HepG2 (cell line): ENCODE data around the gene ACSL1. TPM values are rescaled to one million over a fixed set of nuclear protein-coding genes. Genes with fewer than 3 reads are reported as not detected.

Experiments
- ATAC-seq: fragments of 200-7000 bp; cut with Tn5 transposase; 3 replicates; pipeline ENCODE4 v1.9.1; 2020; ENCODE audit warnings: mild to moderate bottlenecking, moderate library complexity
- BruUV-seq: library from RNA; stranded (reverse); fragments of 400-500 nt; replicated peaks from 2 replicates; lab custom pipeline; 2021; lab: Mats Ljungman, UMichigan
- CTCF ChIA-PET: fragments of 300-600 bp; formaldehyde crosslinking; extraction: SDS; loops from one replicate; lab custom pipeline; 2021; ENCODE audit warnings: low total read pairs, inconsistent platforms, low intra/inter-chr PET ratio; lab: Yijun Ruan, JAX
- POLR2A ChIA-PET: fragments of 350-600 bp; sonication (Branson Sonifier 250); formaldehyde crosslinking; loops from one replicate; lab custom pipeline; 2020; ENCODE audit warnings: antibody characterized with exemption, inconsistent platforms; lab: Yijun Ruan, JAX
- DNase-seq: peaks from one replicate; pipeline ENCODE4 v3.0.0-alpha.2; 2015; ENCODE audit warnings: low spot score
- FAIRE-seq: peaks from 3 replicates; lab custom pipeline; 2011; peaks lifted over from hg19 to GRCh38; lab: Jason Lieb, UNC
- H2AFZ ChIP-seq: one replicate; pipeline ENCODE4 v1.6.1; 2011; ENCODE audit warnings: low read length, inconsistent platforms
- H3K27ac ChIP-seq: fragments of 300-600 bp; 3 replicates; pipeline ENCODE4 v1.8.0; 2011; ENCODE audit warnings: mixed run types, mild to moderate bottlenecking, mixed read lengths, low read length, inconsistent platforms; ENCODE audit not compliant: insufficient read depth; ENCODE audit errors: extremely low read length
- H3K27me3 ChIP-seq, 2 experiments: fragments of 200-600 bp in 1 of 2; 2 replicates in 1 of 2; 3 replicates in 1 of 2; pipeline versions ENCODE4 v1.6.0 to v1.8.0; 2011; ENCODE audit warnings: low read length in 2 of 2, mild to moderate bottlenecking in 2 of 2, moderate library complexity in 2 of 2, inconsistent platforms in 1 of 2; ENCODE audit not compliant: insufficient read depth in 2 of 2, control insufficient read depth in 1 of 2
- H3K36me3 ChIP-seq, 2 experiments: fragments of 200-600 bp in 1 of 2; replicated peaks in 1 of 2; 2 replicates in 1 of 2; 3 replicates in 1 of 2; pipeline versions ENCODE4 v1.5.1 to v1.8.0; 2011; ENCODE audit warnings: low read length in 2 of 2, inconsistent platforms in 1 of 2; ENCODE audit not compliant: insufficient read depth in 2 of 2, control insufficient read depth in 1 of 2
- H3K4me1 ChIP-seq: 2 replicates; pipeline ENCODE4 v1.5.1; 2012; ENCODE audit warnings: low read length, inconsistent platforms; ENCODE audit not compliant: insufficient read depth
- H3K4me2 ChIP-seq: 2 replicates; pipeline ENCODE4 v1.6.0; 2011; ENCODE audit warnings: low read depth, low read length, inconsistent platforms
- H3K4me3 ChIP-seq, 3 experiments: fragments of 200-600 bp in 1 of 3; sonication (generic), shearing (Covaris generic) in 1 of 3; replicated peaks in 1 of 3; 2 replicates each; pipeline ENCODE4 v1.5.1; 2011 to 2016; ENCODE audit warnings: low read length in 3 of 3, inconsistent platforms in 2 of 3, low read depth in 2 of 3, mild to moderate bottlenecking in 2 of 3, control low read depth in 1 of 3, mixed read lengths in 1 of 3; ENCODE audit not compliant: insufficient read depth in 1 of 3
- H3K79me2 ChIP-seq: one replicate; pipeline ENCODE4 v1.6.1; 2011; ENCODE audit warnings: low read length, inconsistent platforms; ENCODE audit not compliant: insufficient read depth
- H3K9ac ChIP-seq: 2 replicates; pipeline ENCODE4 v1.6.0; 2011; ENCODE audit warnings: mild to moderate bottlenecking, low read depth, low read length, inconsistent platforms; ENCODE audit not compliant: insufficient read depth
- H3K9me3 ChIP-seq: 2 replicates; pipeline ENCODE4 v1.5.1; 2012; ENCODE audit warnings: mild to moderate bottlenecking, low read length
- H4K20me1 ChIP-seq: 2 replicates; pipeline ENCODE4 v1.6.0; 2011; ENCODE audit warnings: inconsistent platforms, mild to moderate bottlenecking, low read length, moderate library complexity; ENCODE audit not compliant: insufficient read depth
- ARNT2 ChIP-seq: sonication (generic); formaldehyde crosslinking; IDR thresholded peaks from 2 replicates; pipeline ENCODE4 v1.8.0; 2022; ENCODE audit warnings: mild to moderate bottlenecking, low read depth, missing genetic modification reagents, moderate library complexity
- ATF2 ChIP-seq: sonication (generic); formaldehyde crosslinking; IDR thresholded peaks from 2 replicates; pipeline ENCODE4 v1.4.0; 2020; ENCODE audit warnings: missing genetic modification reagents
- FOSL1 ChIP-seq: sonication (generic); formaldehyde crosslinking; IDR thresholded peaks from 2 replicates; pipeline ENCODE4 v1.9.0; 2021; ENCODE audit warnings: missing genetic modification reagents, borderline replicate concordance
- HDAC2 ChIP-seq: sonication (generic); formaldehyde crosslinking; IDR thresholded peaks from 2 replicates; pipeline ENCODE4 v1.4.0; 2020; ENCODE audit warnings: missing genetic modification reagents
- NFKB2 ChIP-seq: sonication (generic); formaldehyde crosslinking; IDR thresholded peaks from 2 replicates; pipeline ENCODE4 v1.4.0; 2020; ENCODE audit warnings: missing genetic modification reagents, borderline replicate concordance
- PLSCR1 ChIP-seq: sonication (generic); formaldehyde crosslinking; IDR thresholded peaks from 2 replicates; pipeline ENCODE4 v1.5.0; 2020; ENCODE audit warnings: missing genetic modification reagents, mild to moderate bottlenecking, borderline replicate concordance
- SP1 ChIP-seq, 2 experiments: fragments of 450-650 bp in 1 of 2; sonication (generic) in 1 of 2; formaldehyde crosslinking in 1 of 2; IDR thresholded peaks; 2 replicates each; pipeline versions ENCODE4 v1.4.0 to v1.6.1; 2016 to 2020; ENCODE audit warnings: missing genetic modification reagents in 1 of 2
- XBP1 ChIP-seq: sonication (generic); formaldehyde crosslinking; IDR thresholded peaks from 2 replicates; pipeline ENCODE4 v1.5.0; 2020; ENCODE audit warnings: missing genetic modification reagents
- ZBTB46 ChIP-seq: sonication (generic); formaldehyde crosslinking; IDR thresholded peaks from 2 replicates; pipeline ENCODE4 v1.4.0; 2020; ENCODE audit warnings: mild to moderate bottlenecking, missing genetic modification reagents, borderline replicate concordance
- ZNF20 ChIP-seq: sonication (generic); formaldehyde crosslinking; IDR thresholded peaks from 2 replicates; pipeline ENCODE4 v1.4.0; 2020; ENCODE audit warnings: mild to moderate bottlenecking, moderate library complexity, missing genetic modification reagents
- ZNF766 ChIP-seq: sonication (generic); formaldehyde crosslinking; IDR thresholded peaks from 2 replicates; pipeline ENCODE4 v1.5.0; 2020; ENCODE audit warnings: missing genetic modification reagents, borderline replicate concordance
- WGBS: methylation state at CpG from one replicate; pipeline ENCODE4 v1.1.6; 2017; ENCODE audit warnings: low lambda C conversion rate; 5-methylcytosine and 5-hydroxymethylcytosine counted together
- in situ Hi-C: cut with HindIII; loops from 2 replicates; pipeline ENCODE4 v1.10.0; 2017; ENCODE audit warnings: low pct_unique_long_range_greater_than_20kb; ENCODE audit not compliant: extremely low pct_ligation_motif_present
- intact Hi-C: fragments of 100-400 bp; cut with micrococcal nuclease; formaldehyde crosslinking; loops from one replicate; pipeline ENCODE4 v1.10.0; 2022; ENCODE audit not compliant: unreplicated experiment
- polyA plus RNA-seq, 8 experiments: library from polyadenylated mRNA; depleted of rRNA in 3 of 8; stranded (reverse) in 7 of 8; unstranded in 1 of 8; fragments of >200 nt; fragmentation: Illumina TruSeq in 4 of 8; extraction: Trizol in 4 of 8; gene quantifications; 2 replicates each; pipeline versions ENCODE4 v1.2.1 to v1.2.3, GENCODE V29; 2011 to 2016; ENCODE audit warnings: low read depth in 4 of 8, missing spikeins in 1 of 8, mixed read lengths in 1 of 8; ENCODE audit not compliant: insufficient read depth in 1 of 8
- total RNA-seq, 5 experiments: library from RNA; depleted of rRNA; stranded (reverse); fragments of >200 nt; fragmentation: Illumina TruSeq; extraction: Trizol; gene quantifications; 2 replicates each; pipeline ENCODE4 v1.2.3, GENCODE V29; 2016; ENCODE audit warnings: low read depth in 1 of 5
- TF ChIP-seq, protein P1 (sequence below): sonication (generic); formaldehyde crosslinking; conservative IDR thresholded peaks from 2 replicates; pipeline ENCODE4 v1.4.0; 2020; ENCODE audit warnings: missing genetic modification reagents
- TF ChIP-seq, protein P2 (sequence below): sonication (generic); formaldehyde crosslinking; IDR thresholded peaks from 2 replicates; pipeline ENCODE4 v1.8.1; 2023; ENCODE audit warnings: mild to moderate bottlenecking, missing genetic modification reagents
- TF ChIP-seq, protein P3 (sequence below): IDR thresholded peaks from 2 replicates; pipeline ENCODE4 v1.6.1; 2016; ENCODE audit warnings: missing biosample characterization, missing genetic modification reagents, low read depth

ACSL1 gene
- total and polyA plus RNA-seq, 2 of the 13 experiments (the other 11 are each of a cell fraction or from before 2014, with no cell fraction given) = 10.0 to 29.8 TPM

- Histone ChIP-seq H3K4me3 (no peak overlapping the region), H2AFZ (no peak overlapping the region), H3K36me3 (peaks cover 2 to 25% of the 10 kb centered on the region in 2 experiments), H3K4me1 (peaks cover 58% of the 10 kb centered on the region), H3K27ac (no peak overlapping the region), H3K27me3 (no peaks in the 10 kb centered on the region), H3K79me2 (peaks cover 46% of the 10 kb centered on the region), H3K9me3 (no peaks in the 10 kb centered on the region), H3K4me2 (no peak overlapping the region), H3K9ac (no peak overlapping the region), H4K20me1 (no peaks in the 10 kb centered on the region)
- FAIRE-seq (no peak), ATAC-seq (no peak), DNase-seq (no peak)
- POLR2A ChIA-PET = no interaction called here
- BruUV-seq = no TSS peak
- WGBS = 73% methylated on average over 5 of the region's 5 CpGs
- CTCF ChIA-PET = no interaction called here
- intact Hi-C loops (loop anchor here (10.0 kb wide), 1 partner anchor 465 kb away; no protein-coding TSS in a partner anchor), in situ Hi-C loops (no loop called here)
- TF ChIP-seq PLSCR1 (CRISPR knock-in tag) (no peak), ATF2 (CRISPR knock-in tag) (no peak), XBP1 (no peak), HDAC2 (no peak), FOSL1 (CRISPR knock-in tag) (no peak), ARNT2 (no peak), ZNF20 (CRISPR knock-in tag) (no peak), ZNF766 (CRISPR knock-in tag) (no peak), ZBTB46 (CRISPR knock-in tag) (no peak), SP1 (IDR thresholded peaks at IDR 0.05) (no peak), SP1 (CRISPR knock-in tag; IDR thresholded peaks at IDR 0.05) (no peak), NFKB2 (no peak)
- TF ChIP-seq, protein P1, sequence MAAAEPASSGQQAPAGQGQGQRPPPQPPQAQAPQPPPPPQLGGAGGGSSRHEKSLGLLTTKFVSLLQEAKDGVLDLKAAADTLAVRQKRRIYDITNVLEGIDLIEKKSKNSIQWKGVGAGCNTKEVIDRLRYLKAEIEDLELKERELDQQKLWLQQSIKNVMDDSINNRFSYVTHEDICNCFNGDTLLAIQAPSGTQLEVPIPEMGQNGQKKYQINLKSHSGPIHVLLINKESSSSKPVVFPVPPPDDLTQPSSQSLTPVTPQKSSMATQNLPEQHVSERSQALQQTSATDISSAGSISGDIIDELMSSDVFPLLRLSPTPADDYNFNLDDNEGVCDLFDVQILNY (CRISPR knock-in tag) = no peak
- TF ChIP-seq, protein P2, sequence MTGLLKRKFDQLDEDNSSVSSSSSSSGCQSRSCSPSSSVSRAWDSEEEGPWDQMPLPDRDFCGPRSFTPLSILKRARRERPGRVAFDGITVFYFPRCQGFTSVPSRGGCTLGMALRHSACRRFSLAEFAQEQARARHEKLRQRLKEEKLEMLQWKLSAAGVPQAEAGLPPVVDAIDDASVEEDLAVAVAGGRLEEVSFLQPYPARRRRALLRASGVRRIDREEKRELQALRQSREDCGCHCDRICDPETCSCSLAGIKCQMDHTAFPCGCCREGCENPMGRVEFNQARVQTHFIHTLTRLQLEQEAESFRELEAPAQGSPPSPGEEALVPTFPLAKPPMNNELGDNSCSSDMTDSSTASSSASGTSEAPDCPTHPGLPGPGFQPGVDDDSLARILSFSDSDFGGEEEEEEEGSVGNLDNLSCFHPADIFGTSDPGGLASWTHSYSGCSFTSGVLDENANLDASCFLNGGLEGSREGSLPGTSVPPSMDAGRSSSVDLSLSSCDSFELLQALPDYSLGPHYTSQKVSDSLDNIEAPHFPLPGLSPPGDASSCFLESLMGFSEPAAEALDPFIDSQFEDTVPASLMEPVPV (CRISPR knock-in tag) = no peak
- TF ChIP-seq, protein P3, sequence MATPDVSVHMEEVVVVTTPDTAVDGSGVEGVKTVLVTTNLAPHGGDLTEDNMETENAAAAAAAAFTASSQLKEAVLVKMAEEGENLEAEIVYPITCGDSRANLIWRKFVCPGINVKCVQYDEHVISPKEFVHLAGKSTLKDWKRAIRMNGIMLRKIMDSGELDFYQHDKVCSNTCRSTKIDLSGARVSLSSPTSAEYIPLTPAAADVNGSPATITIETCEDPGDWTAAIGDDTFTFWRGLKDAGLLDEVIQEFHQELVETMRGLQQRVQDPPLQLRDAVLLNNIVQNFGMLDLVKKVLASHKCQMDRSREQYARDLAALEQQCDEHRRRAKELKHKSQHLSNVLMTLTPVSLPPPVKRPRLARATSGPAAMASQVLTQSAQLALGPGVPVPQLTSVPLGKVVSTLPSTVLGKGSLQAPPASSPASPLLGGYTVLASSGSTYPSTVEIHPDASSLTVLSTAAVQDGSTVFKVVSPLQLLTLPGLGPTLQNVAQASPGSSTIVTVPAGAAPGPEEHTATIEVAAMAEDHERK (CRISPR knock-in tag) = no peak
Observed at GRCh38 chr4:184729946-184730345, 95.8 kb downstream of the ACSL1 start.
